Stimulated activated naive CD8-positive, alpha-beta T cell treated with anti-CD3 and anti-CD28 coated beads, Interleukin-15, amount 100 ng/mL, for 72 hours (primary cell): ENCODE measurements around the gene CDK11B.
"Not testable (repeated sequence)": the region's sequence is repeated elsewhere in the genome, so short reads cannot be mapped to it uniquely, and the experiment has no call there.

Source experiments
- ATAC-seq: fragments of 150-1000 bp; cut with Tn5 transposase; 2 replicates; pipeline ENCODE4 v1.10.0; 2021; ENCODE audit warnings: mild to moderate bottlenecking, moderate library complexity
- DNase-seq, 2 donors: peaks; one replicate each; pipeline ENCODE4 v3.0.0; 2021 to 2022
- H3K27ac Mint-ChIP-seq, 2 donors: one replicate each; pipeline ENCODE4 v1.8.0; 2022; ENCODE audit warnings: mild to moderate bottlenecking in 2 of 2, mixed read lengths in 2 of 2, moderate library complexity in 2 of 2
- H3K27me3 Mint-ChIP-seq: one replicate; pipeline ENCODE4 v1.8.0; 2022; ENCODE audit warnings: mixed read lengths
- H3K4me1 Mint-ChIP-seq: one replicate; pipeline ENCODE4 v1.8.0; 2022; ENCODE audit warnings: mild to moderate bottlenecking, mixed read lengths
- H3K4me3 Mint-ChIP-seq, 2 donors: one replicate each; pipeline ENCODE4 v1.8.0; 2022; ENCODE audit warnings: mild to moderate bottlenecking in 2 of 2, mixed read lengths in 2 of 2, moderate library complexity in 1 of 2
- H3K9me3 Mint-ChIP-seq, 2 donors: one replicate each; pipeline ENCODE4 v1.8.0; 2022; ENCODE audit warnings: mixed read lengths in 2 of 2

The CDK11B gene

GRCh38 chr1:1639368-1639767, 19.4 kb downstream of the CDK11B start:
- H3K4me3 Mint-ChIP-seq, H3K27ac Mint-ChIP-seq, H3K9me3 Mint-ChIP-seq, DNase-seq, H3K27me3 Mint-ChIP-seq, ATAC-seq, H3K4me1 Mint-ChIP-seq: not testable (repeated sequence)

DNA sequence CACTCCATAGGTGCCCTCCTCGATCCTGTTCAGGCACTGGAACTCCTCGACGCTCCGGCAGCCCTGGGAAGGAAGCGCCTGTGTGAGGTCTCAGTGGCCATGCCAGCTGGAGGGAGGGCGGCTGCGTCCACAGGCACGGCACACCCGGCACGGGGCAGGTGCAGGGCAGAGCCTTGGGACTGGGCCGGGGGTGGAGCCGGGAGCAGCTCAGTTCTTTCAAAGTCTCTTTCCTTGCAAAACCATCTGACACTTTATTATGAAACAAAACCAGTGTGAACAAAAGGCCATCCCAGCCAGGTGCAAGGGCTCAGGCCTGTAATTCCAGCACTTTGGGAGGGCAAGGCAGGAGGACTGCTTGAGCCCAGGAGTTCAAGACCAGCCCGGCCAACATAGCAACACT, 20.3 kb downstream of the CDK11B start:
- not testable (repeated sequence) for DNase-seq, H3K4me3 Mint-ChIP-seq, H3K9me3 Mint-ChIP-seq, H3K27me3 Mint-ChIP-seq, ATAC-seq, H3K4me1 Mint-ChIP-seq, H3K27ac Mint-ChIP-seq

DNA sequence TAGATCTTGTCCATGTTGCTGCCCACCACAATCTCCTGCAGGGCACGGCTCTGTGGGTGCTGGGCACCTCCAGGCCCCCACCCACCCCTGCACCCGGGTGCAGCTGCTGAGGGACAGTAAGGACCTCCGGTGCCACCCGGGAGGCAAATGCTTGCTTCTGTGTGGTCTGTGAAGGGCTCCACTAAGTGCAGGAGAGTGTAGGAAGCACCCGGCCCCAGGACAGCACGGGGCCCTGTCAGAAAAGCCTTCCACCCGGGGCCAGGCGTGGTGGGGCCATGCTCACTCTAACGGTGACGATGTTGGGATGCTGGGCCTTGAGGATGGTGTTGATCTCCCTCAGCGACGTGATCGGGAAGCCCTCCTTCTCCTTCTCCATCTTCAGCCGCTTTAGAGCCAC, 21.3 kb downstream of the CDK11B start:
- not testable (repeated sequence) for DNase-seq, H3K4me3 Mint-ChIP-seq, H3K9me3 Mint-ChIP-seq, H3K27ac Mint-ChIP-seq, H3K4me1 Mint-ChIP-seq, H3K27me3 Mint-ChIP-seq, ATAC-seq

- not testable (repeated sequence) for DNase-seq, ATAC-seq, H3K4me1 Mint-ChIP-seq, H3K9me3 Mint-ChIP-seq, H3K27me3 Mint-ChIP-seq, H3K4me3 Mint-ChIP-seq
- peak overlapping the region in 1 of 2 donors; percentile 63 for H3K27ac Mint-ChIP-seq
Measured at GRCh38 chr1:1636621-1637478, 22.0 kb downstream of the CDK11B start.

DNA sequence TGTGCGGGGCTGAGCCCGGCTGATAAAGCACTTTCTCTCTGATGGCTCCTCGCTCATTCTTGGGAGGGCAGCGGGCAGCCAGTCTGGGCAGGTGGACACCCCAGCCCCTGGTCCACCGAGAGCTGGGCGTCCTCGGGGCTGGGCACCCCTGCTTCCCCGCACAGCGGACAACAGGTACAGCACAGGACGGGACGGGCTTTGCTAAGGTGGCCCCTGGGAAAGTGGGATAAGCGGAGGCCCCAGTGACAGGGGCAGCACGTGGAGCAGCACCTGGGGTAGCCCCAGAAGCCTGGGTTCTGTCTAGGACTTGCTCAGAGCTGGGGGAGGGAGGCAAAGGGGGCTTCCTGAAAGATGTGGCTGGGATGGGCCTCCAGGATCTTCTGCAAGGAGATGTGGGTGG, 24.2 kb downstream of the CDK11B start:
- not testable (repeated sequence) for ATAC-seq, H3K27me3 Mint-ChIP-seq, H3K4me1 Mint-ChIP-seq, H3K9me3 Mint-ChIP-seq, H3K4me3 Mint-ChIP-seq, H3K27ac Mint-ChIP-seq
- DNase-seq = peak in 1 of 2 donors; percentile 3

- ATAC-seq, DNase-seq, H3K27me3 Mint-ChIP-seq, H3K4me3 Mint-ChIP-seq, H3K27ac Mint-ChIP-seq, H3K9me3 Mint-ChIP-seq: not testable (repeated sequence)
- peaks cover 13% of the 10 kb centered on the region for H3K4me1 Mint-ChIP-seq
Measured at GRCh38 chr1:1633409-1633808, 25.4 kb downstream of the CDK11B start.

DNA sequence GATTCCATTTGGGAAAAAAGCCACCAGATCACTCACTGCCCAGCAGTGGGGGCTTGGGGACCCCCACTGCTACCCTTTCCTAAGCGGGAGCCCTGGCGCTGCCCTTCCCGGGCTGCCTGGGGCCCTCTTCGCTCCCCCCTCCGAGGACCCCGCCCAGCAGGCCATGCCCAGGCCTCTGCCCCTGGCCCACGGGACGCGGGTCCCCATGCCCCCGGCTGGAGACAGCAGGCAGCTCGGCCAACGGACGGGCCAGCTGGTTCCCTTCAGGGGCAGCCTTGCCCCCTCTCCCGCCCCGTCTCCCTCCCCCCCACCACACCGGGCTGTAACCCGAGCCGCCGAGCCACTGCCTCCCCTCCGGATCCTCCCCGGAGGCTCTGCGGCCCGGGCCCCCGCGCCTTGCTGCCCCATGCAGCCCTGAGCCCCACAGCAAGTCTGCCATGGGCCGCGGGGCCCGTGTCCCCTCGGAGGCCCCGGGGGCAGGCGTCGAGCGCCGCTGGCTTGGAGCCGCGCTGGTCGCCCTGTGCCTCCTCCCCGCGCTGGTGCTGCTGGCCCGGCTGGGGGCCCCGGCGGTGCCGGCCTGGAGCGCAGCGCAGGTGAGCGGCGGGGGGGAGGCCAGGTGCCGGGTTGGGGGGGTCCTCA, 26.9 kb downstream of the CDK11B start, which contains the start of gene MMP23B:
MMP23B (plus strand) TSS at position 392 of the 639 bp plus-strand sequence; CDS start at position 438, 46 bp downstream.
- H3K27ac Mint-ChIP-seq = no peak within 1 kb of the TSS
- DNase-seq = no peak
- peaks cover 20% of the 10 kb centered on the region for H3K4me1 Mint-ChIP-seq
- no peak for ATAC-seq
- no peaks in the 10 kb centered on the region for H3K9me3 Mint-ChIP-seq
- H3K27me3 Mint-ChIP-seq = peaks cover 7% of the 10 kb centered on the region
- peak within 1 kb of the TSS; percentile 44 to 71 for H3K4me3 Mint-ChIP-seq

DNA sequence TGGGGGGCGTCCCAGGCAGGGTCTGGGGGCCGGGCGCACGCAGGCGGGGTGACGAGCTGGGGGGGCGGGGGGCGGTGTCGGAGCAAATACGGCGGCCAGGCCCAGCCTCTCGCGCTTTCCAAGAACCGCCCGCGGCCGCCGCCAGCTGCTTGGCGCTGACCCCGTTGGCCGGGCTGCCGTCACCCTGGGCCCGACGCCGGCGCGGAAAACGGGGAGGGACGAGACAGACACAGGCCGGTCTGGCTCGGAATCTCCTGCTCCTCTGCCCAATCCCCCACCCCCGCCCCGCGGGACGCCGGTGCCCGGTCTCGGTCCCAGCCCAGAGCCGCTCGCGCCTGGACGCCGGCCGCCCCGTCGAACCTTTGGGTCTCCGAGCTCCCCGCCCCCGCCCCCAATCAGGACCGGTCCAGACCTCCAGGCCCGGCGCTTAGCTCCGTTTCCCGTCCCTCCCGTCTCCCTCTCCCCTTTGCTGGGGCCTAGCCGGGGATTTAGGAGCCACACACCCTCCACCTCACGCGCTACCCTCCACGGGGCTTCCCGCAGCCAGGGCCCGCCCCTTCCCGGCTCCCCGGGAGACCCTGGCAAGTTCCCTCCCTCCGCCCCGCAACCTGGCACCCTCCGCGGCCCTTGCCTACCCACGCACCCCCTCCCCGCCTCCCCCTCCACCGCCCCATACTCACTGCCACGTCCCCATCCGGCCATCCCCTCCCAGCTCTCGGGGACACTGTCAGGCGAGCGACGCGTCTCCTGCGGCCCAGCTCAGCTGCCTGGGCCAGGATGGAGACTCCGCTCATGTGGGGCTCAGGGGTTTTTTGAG, 27.6 kb downstream of the CDK11B start:
- ATAC-seq (no peak), DNase-seq (no peak)
- Mint-ChIP-seq H3K9me3 (no peaks in the 10 kb centered on the region), H3K4me1 (peaks cover 20% of the 10 kb centered on the region), H3K4me3 (peak overlapping the region; percentile 44 to 71), H3K27ac (no peak overlapping the region), H3K27me3 (peaks cover 7% of the 10 kb centered on the region)

DNA sequence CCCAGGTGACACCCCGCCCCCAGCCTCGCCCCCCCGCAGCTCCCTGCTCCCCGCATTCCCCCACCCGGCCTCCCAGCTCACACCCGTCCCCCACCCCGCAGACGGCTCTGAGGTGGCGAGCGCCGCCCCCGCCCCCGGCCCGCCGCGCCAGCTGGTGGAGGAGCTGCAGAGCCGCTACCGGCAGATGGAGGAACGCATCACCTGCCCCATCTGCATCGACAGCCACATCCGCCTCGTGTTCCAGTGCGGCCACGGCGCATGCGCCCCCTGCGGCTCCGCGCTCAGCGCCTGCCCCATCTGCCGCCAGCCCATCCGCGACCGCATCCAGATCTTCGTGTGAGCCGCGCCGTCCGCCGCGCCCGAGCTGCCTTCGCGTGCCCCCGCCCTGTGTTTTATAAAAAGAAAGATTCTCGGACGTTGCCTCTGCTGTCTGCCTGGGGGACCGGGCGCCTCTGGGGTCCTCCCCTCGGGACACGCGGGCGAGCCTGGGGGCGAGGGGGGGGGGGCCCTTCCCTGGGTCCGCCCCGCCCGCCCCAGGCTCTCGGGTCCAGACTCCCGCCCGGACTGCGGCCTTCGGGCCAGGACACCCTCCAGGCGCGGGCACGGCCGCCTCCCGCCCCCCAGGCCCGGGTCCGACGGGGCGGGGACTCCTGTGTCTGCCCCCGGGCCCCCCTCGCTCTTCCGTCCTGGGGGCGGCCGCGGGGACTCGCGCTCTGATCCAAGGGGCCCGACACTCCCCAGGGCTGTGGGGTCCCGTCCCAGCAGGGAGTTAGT, 28.4 kb downstream of the CDK11B start:
- H3K4me3 Mint-ChIP-seq = peak overlapping the region; percentile 87 to 88
- H3K27me3 Mint-ChIP-seq = peaks cover 7% of the 10 kb centered on the region
- H3K4me1 Mint-ChIP-seq = peaks cover 28% of the 10 kb centered on the region
- ATAC-seq = peak; percentile 84
- peak overlapping the region; percentile 88 to 89 for H3K27ac Mint-ChIP-seq
- peak; percentile 96 for DNase-seq
- H3K9me3 Mint-ChIP-seq = no peaks in the 10 kb centered on the region

GRCh38 chr1:1629430-1630190, 29.2 kb downstream of the CDK11B start:
- peak overlapping the region; percentile 19 to 41 for H3K27ac Mint-ChIP-seq
- peaks cover 34% of the 10 kb centered on the region for H3K4me1 Mint-ChIP-seq
- DNase-seq (peak; percentile 49 to 60), ATAC-seq (peak; percentile 34)
- H3K27me3 Mint-ChIP-seq = peaks cover 7% of the 10 kb centered on the region
- peak overlapping the region; percentile 63 to 73 for H3K4me3 Mint-ChIP-seq
- H3K9me3 Mint-ChIP-seq = no peaks in the 10 kb centered on the region

GRCh38 chr1:1628754-1629429, 29.9 kb downstream of the CDK11B start:
- peak; percentile 4 for ATAC-seq
- H3K9me3 Mint-ChIP-seq = no peaks in the 10 kb centered on the region
- H3K4me1 Mint-ChIP-seq = peaks cover 35% of the 10 kb centered on the region
- H3K27me3 Mint-ChIP-seq = peaks cover 7% of the 10 kb centered on the region
- H3K4me3 Mint-ChIP-seq = peak overlapping the region; percentile 6 to 64
- no peak for DNase-seq
- no peak overlapping the region for H3K27ac Mint-ChIP-seq

DNA sequence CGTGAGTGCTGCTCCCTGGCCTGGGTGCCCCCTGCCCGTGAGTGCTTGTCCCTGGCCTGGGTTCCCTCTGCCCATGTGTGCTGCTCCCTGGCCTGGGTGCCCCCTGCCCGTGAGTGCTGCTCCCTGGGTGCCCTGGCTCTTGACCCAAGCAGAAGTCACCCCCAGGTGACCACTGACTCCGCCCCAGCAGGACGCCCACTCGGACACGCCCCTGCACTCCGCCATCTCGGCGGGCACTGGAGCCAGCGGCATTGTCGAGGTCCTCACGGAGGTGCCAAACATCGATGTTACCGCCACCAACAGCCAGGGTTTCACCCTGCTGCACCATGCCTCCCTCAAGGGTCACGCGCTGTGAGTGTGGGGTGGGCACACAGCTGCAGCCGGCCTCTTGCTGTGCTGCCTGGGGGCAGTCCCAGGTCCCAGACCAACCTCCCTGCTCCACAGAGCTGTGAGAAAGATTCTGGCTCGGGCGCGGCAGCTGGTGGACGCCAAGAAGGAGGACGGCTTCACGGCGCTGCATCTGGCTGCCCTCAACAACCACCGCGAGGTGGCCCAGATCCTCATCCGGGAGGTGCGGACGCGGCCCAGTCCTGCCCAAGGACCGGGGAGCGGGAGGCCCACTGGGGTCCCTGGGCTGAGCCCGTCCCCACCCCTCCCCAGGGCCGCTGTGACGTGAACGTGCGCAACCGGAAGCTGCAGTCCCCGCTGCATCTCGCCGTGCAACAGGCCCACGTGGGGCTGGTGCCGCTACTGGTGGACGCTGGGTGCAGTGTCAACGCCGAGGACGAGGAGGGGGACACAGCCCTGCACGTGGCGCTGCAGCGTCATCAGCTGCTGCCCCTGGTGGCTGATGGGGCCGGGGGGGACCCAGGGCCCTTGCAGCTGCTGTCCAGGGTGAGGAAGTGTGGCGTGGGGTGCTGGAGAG, 30.7 kb downstream of the CDK11B start:
- H3K4me1 Mint-ChIP-seq = peaks cover 35% of the 10 kb centered on the region
- H3K9me3 Mint-ChIP-seq = no peaks in the 10 kb centered on the region
- no peak for ATAC-seq
- no peak for DNase-seq
- H3K4me3 Mint-ChIP-seq = peak overlapping the region; percentile 6 to 64
- H3K27me3 Mint-ChIP-seq = peaks cover 7% of the 10 kb centered on the region
- no peak overlapping the region for H3K27ac Mint-ChIP-seq

DNA sequence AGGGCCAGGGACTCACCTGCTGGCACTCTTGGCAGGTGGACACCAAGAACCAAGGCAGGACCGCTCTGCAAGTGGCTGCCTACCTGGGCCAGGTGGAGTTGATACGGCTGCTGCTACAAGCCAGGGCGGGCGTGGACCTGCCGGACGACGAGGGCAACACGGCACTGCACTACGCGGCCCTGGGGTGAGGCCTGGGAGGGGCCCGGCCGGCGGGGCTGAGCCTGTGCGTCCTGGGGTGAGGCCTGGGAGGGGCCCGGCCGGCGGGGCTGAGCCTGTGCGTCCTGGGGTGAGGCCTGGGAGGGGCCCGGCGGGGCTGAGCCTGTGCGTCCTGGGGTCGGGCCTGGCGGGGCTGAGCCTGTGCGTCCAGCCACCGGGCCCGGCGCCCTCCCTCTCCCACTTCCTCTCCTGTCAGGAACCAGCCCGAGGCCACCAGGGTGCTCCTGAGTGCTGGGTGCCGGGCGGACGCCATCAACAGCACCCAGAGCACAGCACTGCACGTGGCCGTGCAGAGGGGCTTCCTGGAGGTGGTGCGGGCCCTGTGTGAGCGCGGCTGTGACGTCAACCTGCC, 31.5 kb downstream of the CDK11B start:
- no peaks in the 10 kb centered on the region for H3K9me3 Mint-ChIP-seq
- ATAC-seq (no peak), DNase-seq (no peak)
- no peak overlapping the region for H3K4me3 Mint-ChIP-seq
- peaks cover 40% of the 10 kb centered on the region for H3K4me1 Mint-ChIP-seq
- peaks cover 7% of the 10 kb centered on the region for H3K27me3 Mint-ChIP-seq
- no peak overlapping the region for H3K27ac Mint-ChIP-seq
